IMR-90 (cell line): ENCODE measurements around the gene NTRK3. TPM values are rescaled to one million over a fixed set of nuclear protein-coding genes. Genes with fewer than 3 reads are reported as not detected.

Experiments used
- ATAC-seq: fragments of 200-7000 bp; cut with Tn5 transposase; 2 replicates; pipeline ENCODE4 v1.9.1; 2020; ENCODE audit warnings: low read depth, mild to moderate bottlenecking, moderate library complexity
- BruUV-seq: library from RNA; stranded (reverse); fragments of 400-500 nt; replicated peaks from 2 replicates; lab custom pipeline; 2021; lab: Mats Ljungman, UMichigan
- CTCF ChIA-PET: fragments of 300-600 bp; formaldehyde crosslinking; extraction: SDS; loops from one replicate; lab custom pipeline; 2021; ENCODE audit warnings: antibody characterized with exemption; lab: Yijun Ruan, JAX
- POLR2A ChIA-PET: fragments of 300-600 bp; sonication (Branson Sonifier 250); formaldehyde crosslinking; loops from one replicate; lab custom pipeline; 2022; ENCODE audit warnings: antibody characterized with exemption; ENCODE audit not compliant: unreplicated experiment; lab: Charles Lee
- DNase-seq: peaks from one replicate; pipeline ENCODE4 v3.0.0; 2013
- H2AFZ ChIP-seq: replicated peaks from 2 replicates; pipeline ENCODE3; 2013; ENCODE audit warnings: low read length, mild to moderate bottlenecking; ENCODE audit not compliant: poor library complexity
- H2AK5ac ChIP-seq: 2 replicates; pipeline ENCODE4 v1.6.1; 2013; ENCODE audit warnings: low read depth, low read length, inconsistent platforms
- H2AK9ac ChIP-seq: replicated peaks from 2 replicates; pipeline ENCODE3; 2013; ENCODE audit warnings: mild to moderate bottlenecking, low read depth, low read length, moderate library complexity; ENCODE audit not compliant: poor library complexity
- H2BK120ac ChIP-seq: 2 replicates; pipeline ENCODE4 v1.6.1; 2013; ENCODE audit warnings: low read depth, low read length, inconsistent platforms
- H2BK15ac ChIP-seq: 3 replicates; pipeline ENCODE4 v1.6.1; 2013; ENCODE audit warnings: low read depth, low read length, inconsistent platforms
- H2BK20ac ChIP-seq: 2 replicates; pipeline ENCODE4 v1.6.1; 2013; ENCODE audit warnings: low read depth, mild to moderate bottlenecking, inconsistent platforms, low read length, moderate library complexity
- H2BK5ac ChIP-seq: 2 replicates; pipeline ENCODE4 v1.6.1; 2013; ENCODE audit warnings: mild to moderate bottlenecking, low read depth, low read length, inconsistent platforms; ENCODE audit not compliant: poor library complexity, severe bottlenecking
- H3K14ac ChIP-seq: replicated peaks from 2 replicates; pipeline ENCODE4 v1.6.1; 2013; ENCODE audit warnings: low read depth, low read length, inconsistent platforms
- H3K18ac ChIP-seq: 2 replicates; pipeline ENCODE4 v1.6.1; 2013; ENCODE audit warnings: low read depth, low read length, control low read depth
- H3K23ac ChIP-seq: 2 replicates; pipeline ENCODE4 v1.6.1; 2013; ENCODE audit warnings: low read depth, low read length, inconsistent platforms
- H3K27ac ChIP-seq: 2 replicates; pipeline ENCODE4 v1.5.1; 2013; ENCODE audit warnings: mild to moderate bottlenecking, control low read depth, low read length; ENCODE audit not compliant: insufficient read depth
- H3K27me3 ChIP-seq: 2 replicates; pipeline ENCODE4 v1.6.1; 2013; ENCODE audit warnings: low read length; ENCODE audit not compliant: control insufficient read depth, insufficient read depth
- H3K36me3 ChIP-seq: 2 replicates; pipeline ENCODE4 v1.6.1; 2013; ENCODE audit warnings: low read length, mixed read lengths; ENCODE audit not compliant: control insufficient read depth, insufficient read depth
- H3K4ac ChIP-seq: 2 replicates; pipeline ENCODE4 v1.6.1; 2013; ENCODE audit warnings: low read depth, low read length, inconsistent platforms
- H3K4me1 ChIP-seq: 2 replicates; pipeline ENCODE4 v1.6.1; 2013; ENCODE audit warnings: low read length, mixed read lengths; ENCODE audit not compliant: control insufficient read depth, insufficient read depth
- H3K4me2 ChIP-seq: 2 replicates; pipeline ENCODE4 v1.6.1; 2013; ENCODE audit warnings: low read depth, mild to moderate bottlenecking, control low read depth, low read length, moderate library complexity
- H3K4me3 ChIP-seq: 2 replicates; pipeline ENCODE4 v1.5.1; 2013; ENCODE audit warnings: low read depth, mild to moderate bottlenecking, control low read depth, low read length, moderate library complexity; ENCODE audit not compliant: insufficient read depth
- H3K56ac ChIP-seq: 2 replicates; pipeline ENCODE4 v1.6.1; 2013; ENCODE audit warnings: low read length, inconsistent platforms; ENCODE audit not compliant: insufficient read depth; ENCODE audit errors: extremely low read depth
- H3K79me1 ChIP-seq, 2 experiments: 2 replicates each; pipeline ENCODE4 v1.6.1; 2013; ENCODE audit warnings: low read length in 2 of 2, inconsistent platforms in 1 of 2, low read depth in 1 of 2
- H3K9ac ChIP-seq: 2 replicates; pipeline ENCODE4 v1.6.1; 2013; ENCODE audit warnings: low read depth, low read length, control low read depth
- H3K9me1 ChIP-seq: 2 replicates; pipeline ENCODE4 v1.6.1; 2013; ENCODE audit warnings: low read length, inconsistent platforms; ENCODE audit not compliant: insufficient read depth
- H3K9me3 ChIP-seq: 2 replicates; pipeline ENCODE4 v1.6.1; 2013; ENCODE audit warnings: low read length; ENCODE audit not compliant: control insufficient read depth, insufficient read depth
- H4K20me1 ChIP-seq: 2 replicates; pipeline ENCODE4 v1.6.1; 2013; ENCODE audit warnings: low read length, inconsistent platforms; ENCODE audit not compliant: insufficient read depth
- H4K5ac ChIP-seq: 2 replicates; pipeline ENCODE4 v1.6.1; 2013; ENCODE audit warnings: mild to moderate bottlenecking, low read depth, low read length, control low read depth
- H4K8ac ChIP-seq, 2 experiments: 2 replicates each; pipeline ENCODE4 v1.6.1; 2013; ENCODE audit warnings: low read depth in 2 of 2, low read length in 2 of 2, control low read depth in 1 of 2, inconsistent platforms in 1 of 2
- H4K91ac ChIP-seq: 2 replicates; pipeline ENCODE4 v1.6.1; 2013; ENCODE audit warnings: low read depth, low read length, inconsistent platforms; ENCODE audit not compliant: insufficient read depth
- CEBPB ChIP-seq: IDR thresholded peaks from 2 replicates; pipeline ENCODE4 v1.6.1; 2012; ENCODE audit warnings: low read depth, low read length, improper control_type of control experiment
- CHD1 ChIP-seq: IDR thresholded peaks from 2 replicates; pipeline ENCODE4 v1.6.1; 2012; ENCODE audit warnings: low read depth, low read length, improper control_type of control experiment
- FOS ChIP-seq: fragments of 150-350 bp; IDR thresholded peaks from 2 replicates; pipeline ENCODE4 v1.6.1; 2016; ENCODE audit warnings: low read depth, low read length
- MAFK ChIP-seq: IDR thresholded peaks from 2 replicates; pipeline ENCODE4 v1.6.1; 2012; ENCODE audit warnings: low read depth, low read length, improper control_type of control experiment
- MAZ ChIP-seq: IDR thresholded peaks from 2 replicates; pipeline ENCODE4 v1.6.1; 2012; ENCODE audit warnings: low read depth, mild to moderate bottlenecking, low read length, improper control_type of control experiment, moderate library complexity, borderline replicate concordance
- MXI1 ChIP-seq: IDR thresholded peaks from 2 replicates; pipeline ENCODE4 v1.6.1; 2012; ENCODE audit warnings: low read depth, mild to moderate bottlenecking, low read length, moderate library complexity, borderline replicate concordance
- RCOR1 ChIP-seq: IDR thresholded peaks from 2 replicates; pipeline ENCODE4 v1.6.1; 2012; ENCODE audit warnings: mild to moderate bottlenecking, low read length, improper control_type of control experiment; ENCODE audit not compliant: insufficient replicate concordance
- SMC3 ChIP-seq: fragments of 150-350 bp; IDR thresholded peaks from 2 replicates; pipeline ENCODE4 v1.6.1; 2016; ENCODE audit warnings: low read depth, mild to moderate bottlenecking, antibody characterized with exemption, low read length, moderate library complexity
- WGBS, 2 experiments: methylation state at CpG; one replicate each; pipeline versions ENCODE4 v1.1.5 to v1.1.7; 2013; ENCODE audit warnings: missing lambda C conversion rate in 2 of 2; ENCODE audit not compliant: insufficient read length in 1 of 2; ENCODE audit errors: extremely low coverage in 2 of 2; 5-methylcytosine and 5-hydroxymethylcytosine counted together
- dilution Hi-C: fragments of 300-500 bp; cut with HindIII; formaldehyde crosslinking; loops from one replicate; pipeline ENCODE4 v1.14.3; 2018; ENCODE audit warnings: low sequenced_read_pairs; ENCODE audit not compliant: unreplicated experiment
- in situ Hi-C: fragments of 300-500 bp; cut with MboI; formaldehyde crosslinking; loops from 3 replicates; pipeline ENCODE4 v1.14.3; 2019; ENCODE audit warnings: low sequenced_read_pairs, inconsistent platforms, mixed read lengths
- intact Hi-C: fragments of 100-400 bp; cut with micrococcal nuclease; formaldehyde crosslinking; loops from 2 replicates; pipeline ENCODE4 v1.10.0; 2022
- polyA plus RNA-seq, 3 experiments: library from polyadenylated mRNA; depleted of rRNA; stranded (reverse); fragments of >200 nt; gene quantifications; 2 replicates each; pipeline ENCODE4 v1.2.3, GENCODE V29; 2012; ENCODE audit warnings: low replicate concordance in 1 of 3
- total RNA-seq: library from RNA; depleted of rRNA; stranded (reverse); fragments of >200 nt; gene quantifications from 2 replicates; pipeline ENCODE4 v1.2.3, GENCODE V29; 2012
- TF ChIP-seq, protein P1 (sequence below): fragments of 150-350 bp; IDR thresholded peaks from 2 replicates; pipeline ENCODE4 v1.6.1; 2016; ENCODE audit warnings: low read depth, mild to moderate bottlenecking, low read length, moderate library complexity, borderline replicate concordance
- TF ChIP-seq, protein P2 (sequence below): fragments of 150-350 bp; IDR thresholded peaks from 2 replicates; pipeline ENCODE4 v1.6.1; 2017; ENCODE audit warnings: mild to moderate bottlenecking, antibody characterized with exemption, low read length, low read depth

NTRK3 gene
- total and polyA plus RNA-seq, 2 of the 4 experiments (the other 2 are of a cell fraction), result under 0.01 to 0.15 TPM

DNA sequence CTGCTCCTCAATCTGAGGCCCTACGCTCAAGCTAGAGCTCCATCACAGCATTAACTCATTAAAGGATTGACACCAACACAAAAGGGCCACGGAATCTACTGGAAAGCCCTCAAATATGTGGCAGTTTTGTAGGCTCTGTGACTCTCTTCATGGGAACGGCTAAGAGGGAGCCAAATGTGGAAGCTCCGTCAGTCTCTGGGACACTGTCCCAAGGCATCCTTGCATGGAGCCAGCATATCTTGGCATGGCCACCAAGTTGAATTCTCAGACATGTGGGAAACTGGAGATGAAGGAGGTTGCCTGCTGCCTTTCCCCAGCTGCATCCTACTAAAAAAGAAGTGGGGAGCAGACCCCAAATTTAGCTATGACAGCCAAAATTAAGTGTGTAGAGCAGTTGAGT, 296.9 kb downstream of the NTRK3 start:
- Histone ChIP-seq H2AK5ac (no peak overlapping the region), H3K23ac (no peak overlapping the region), H2BK5ac (no peak overlapping the region), H3K4me3 (no peak overlapping the region), H3K14ac (no peak overlapping the region), H3K56ac (no peak overlapping the region), H4K5ac (no peak overlapping the region), H3K9me3 (peaks cover 6% of the 10 kb centered on the region), H2AK9ac (no peak overlapping the region), H4K91ac (no peak overlapping the region), H2BK20ac (no peak overlapping the region), H3K9me1 (no peaks in the 10 kb centered on the region), H3K18ac (no peak overlapping the region), H3K4me2 (no peak overlapping the region), H3K9ac (no peak overlapping the region), H3K36me3 (no peaks in the 10 kb centered on the region), H3K79me1 (no peaks in the 10 kb centered on the region), H3K27ac (no peak overlapping the region), H2AFZ (no peak overlapping the region), H3K4me1 (no peaks in the 10 kb centered on the region), H2BK120ac (no peak overlapping the region), H3K27me3 (no peaks in the 10 kb centered on the region), H2BK15ac (no peak overlapping the region), H4K20me1 (no peaks in the 10 kb centered on the region), H3K4ac (no peak overlapping the region), H4K8ac (no peak overlapping the region)
- WGBS, 2 experiments, result 30% methylated on average over 2 of the region's 4 CpGs; no CpG with 5 or more reads in 1 of the 2 experiments
- BruUV-seq, result no TSS peak
- POLR2A ChIA-PET, result no interaction called here
- dilution Hi-C loops (no loop called here), in situ Hi-C loops (no loop called here), intact Hi-C loops (no loop called here)
- TF ChIP-seq SMC3, result no peak
- no peak for TF ChIP-seq CHD1
- TF ChIP-seq RCOR1, result no peak
- TF ChIP-seq FOS, result no peak
- no peak for TF ChIP-seq MAZ
- TF ChIP-seq MXI1, result no peak
- TF ChIP-seq MAFK, result no peak
- TF ChIP-seq, protein P1, sequence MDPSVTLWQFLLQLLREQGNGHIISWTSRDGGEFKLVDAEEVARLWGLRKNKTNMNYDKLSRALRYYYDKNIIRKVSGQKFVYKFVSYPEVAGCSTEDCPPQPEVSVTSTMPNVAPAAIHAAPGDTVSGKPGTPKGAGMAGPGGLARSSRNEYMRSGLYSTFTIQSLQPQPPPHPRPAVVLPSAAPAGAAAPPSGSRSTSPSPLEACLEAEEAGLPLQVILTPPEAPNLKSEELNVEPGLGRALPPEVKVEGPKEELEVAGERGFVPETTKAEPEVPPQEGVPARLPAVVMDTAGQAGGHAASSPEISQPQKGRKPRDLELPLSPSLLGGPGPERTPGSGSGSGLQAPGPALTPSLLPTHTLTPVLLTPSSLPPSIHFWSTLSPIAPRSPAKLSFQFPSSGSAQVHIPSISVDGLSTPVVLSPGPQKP, result no peak
- TF ChIP-seq CEBPB, result no peak
- TF ChIP-seq, protein P2, sequence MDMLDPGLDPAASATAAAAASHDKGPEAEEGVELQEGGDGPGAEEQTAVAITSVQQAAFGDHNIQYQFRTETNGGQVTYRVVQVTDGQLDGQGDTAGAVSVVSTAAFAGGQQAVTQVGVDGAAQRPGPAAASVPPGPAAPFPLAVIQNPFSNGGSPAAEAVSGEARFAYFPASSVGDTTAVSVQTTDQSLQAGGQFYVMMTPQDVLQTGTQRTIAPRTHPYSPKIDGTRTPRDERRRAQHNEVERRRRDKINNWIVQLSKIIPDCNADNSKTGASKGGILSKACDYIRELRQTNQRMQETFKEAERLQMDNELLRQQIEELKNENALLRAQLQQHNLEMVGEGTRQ, result no peak
- DNase-seq (no peak), ATAC-seq (no peak)
- CTCF ChIA-PET, result no interaction called here
